GM12873 (cell line): ENCODE measurements around the gene HS3ST1.

Experiments
- CTCF ChIP-seq: IDR thresholded peaks from 2 replicates; pipeline ENCODE4 v1.5.1; 2012; ENCODE audit warnings: low read depth, mild to moderate bottlenecking, moderate library complexity, low read length, control low read depth; ENCODE audit not compliant: insufficient read depth; ENCODE audit errors: missing control alignments

HS3ST1 gene

GRCh38 chr4:11402192-11402591, 26.5 kb downstream of the HS3ST1 start:
- no peak for TF ChIP-seq CTCF

- TF ChIP-seq CTCF, result no peak
Observed at GRCh38 chr4:11399461-11399971, 29.2 kb downstream of the HS3ST1 start.

GRCh38 chr4:11397819-11398610, 30.7 kb downstream of the HS3ST1 start:
- TF ChIP-seq CTCF, result no peak

- no peak for TF ChIP-seq CTCF
Observed at GRCh38 chr4:11397146-11397545, 31.5 kb downstream of the HS3ST1 start.

- TF ChIP-seq CTCF, result no peak
Observed at GRCh38 chr4:11393551-11393950, 35.1 kb downstream of the HS3ST1 start.

- no peak for TF ChIP-seq CTCF
Observed at GRCh38 chr4:11376571-11376970, 52.1 kb downstream of the HS3ST1 start.

- no peak for TF ChIP-seq CTCF
Observed at GRCh38 chr4:11376146-11376545, 52.5 kb downstream of the HS3ST1 start.
